NCI-H748 (cell line): Measurements from ENCODE around the gene SLC35B3.
"Not testable (repeated sequence)": the region's sequence is repeated elsewhere in the genome, so short reads cannot be mapped to it uniquely, and the experiment has no call there.

ENCODE experiments used
- DNase-seq: peaks from one replicate; lab custom pipeline; 2025; ENCODE audit not compliant: unreplicated experiment; lab: John Stamatoyannopoulos, UW

Gene SLC35B3

GRCh38 chr6:8415280-8415679 lies 20.1 kb downstream of the SLC35B3 start:
- no peak for DNase-seq

GRCh38 chr6:8414844-8415243 lies 20.5 kb downstream of the SLC35B3 start:
- no peak for DNase-seq

GRCh38 chr6:8405946-8406345 lies 29.4 kb downstream of the SLC35B3 start:
- DNase-seq, result not testable (repeated sequence)

GRCh38 chr6:8402546-8402945 lies 32.8 kb downstream of the SLC35B3 start:
- no peak for DNase-seq

GRCh38 chr6:8400663-8401062 lies 34.7 kb downstream of the SLC35B3 start:
- DNase-seq, result no peak

GRCh38 chr6:8392569-8392968 lies 42.8 kb downstream of the SLC35B3 start:
- DNase-seq, result peak; percentile 66

GRCh38 chr6:8391934-8392333 lies 43.4 kb downstream of the SLC35B3 start:
- DNase-seq, result peak; percentile 44

GRCh38 chr6:8389036-8389818 lies 46.1 kb downstream of the SLC35B3 start:
- peak; percentile 96 for DNase-seq

GRCh38 chr6:8387942-8388437 lies 47.4 kb downstream of the SLC35B3 start:
- DNase-seq, result peak; percentile 29

- no peak for DNase-seq
Measured at GRCh38 chr6:8383584-8383983, 51.8 kb downstream of the SLC35B3 start.

- DNase-seq, result no peak
Measured at GRCh38 chr6:8382434-8382833, 52.9 kb downstream of the SLC35B3 start.

GRCh38 chr6:8375916-8376315 lies 59.4 kb downstream of the SLC35B3 start:
- DNase-seq, result no peak
